CD4-positive, alpha-beta T cell treated with Interleukin-15 for 1 hour (primary cell): Measurements from ENCODE around the gene EFCAB7.
"Not testable (repeated sequence)": the region's sequence is repeated elsewhere in the genome, so short reads cannot be mapped to it uniquely, and the experiment has no call there.

Source experiments
- DNase-seq: peaks from one replicate; pipeline ENCODE4 v3.0.0-alpha.2; 2020

The EFCAB7 gene

DNA sequence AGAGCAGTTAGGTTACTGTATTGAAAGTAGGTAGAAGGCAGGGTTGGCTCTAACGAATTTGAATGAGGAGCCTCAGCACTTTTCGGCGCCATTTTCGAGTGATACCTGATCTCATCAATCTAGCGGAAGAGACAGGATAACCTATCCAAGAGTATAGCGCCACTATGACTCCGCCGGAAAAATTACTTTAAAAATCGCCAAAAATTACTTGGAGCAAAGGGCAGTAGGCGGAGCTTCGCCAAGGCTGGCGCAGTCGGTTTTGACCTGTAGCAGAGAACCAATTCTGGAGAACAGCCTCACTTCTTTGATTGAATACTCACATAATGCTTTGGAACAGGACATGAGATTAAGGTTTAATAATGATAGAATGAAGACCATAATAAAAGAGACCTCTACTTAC is 25.6 kb downstream of the EFCAB7 start:
- no peak for DNase-seq

DNA sequence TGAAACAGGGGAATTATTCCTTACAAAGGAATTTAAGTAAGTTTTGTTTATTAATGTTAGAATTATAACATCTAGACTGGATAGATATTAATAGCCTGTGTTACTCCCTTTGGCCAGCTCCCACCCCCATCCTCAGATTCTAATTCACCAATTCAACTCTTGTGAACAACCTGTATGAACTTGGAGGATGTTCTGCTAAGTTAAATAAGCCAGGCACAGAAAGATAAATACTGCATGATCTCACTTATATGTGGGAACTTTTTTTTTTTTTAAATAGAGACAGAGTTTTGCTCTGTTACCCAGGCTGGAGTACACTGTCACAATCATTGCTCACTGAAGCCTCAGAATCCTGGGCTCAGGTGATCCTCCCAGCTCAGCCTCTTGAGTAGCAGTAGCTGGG is 32.2 kb downstream of the EFCAB7 start:
- no peak for DNase-seq

DNA sequence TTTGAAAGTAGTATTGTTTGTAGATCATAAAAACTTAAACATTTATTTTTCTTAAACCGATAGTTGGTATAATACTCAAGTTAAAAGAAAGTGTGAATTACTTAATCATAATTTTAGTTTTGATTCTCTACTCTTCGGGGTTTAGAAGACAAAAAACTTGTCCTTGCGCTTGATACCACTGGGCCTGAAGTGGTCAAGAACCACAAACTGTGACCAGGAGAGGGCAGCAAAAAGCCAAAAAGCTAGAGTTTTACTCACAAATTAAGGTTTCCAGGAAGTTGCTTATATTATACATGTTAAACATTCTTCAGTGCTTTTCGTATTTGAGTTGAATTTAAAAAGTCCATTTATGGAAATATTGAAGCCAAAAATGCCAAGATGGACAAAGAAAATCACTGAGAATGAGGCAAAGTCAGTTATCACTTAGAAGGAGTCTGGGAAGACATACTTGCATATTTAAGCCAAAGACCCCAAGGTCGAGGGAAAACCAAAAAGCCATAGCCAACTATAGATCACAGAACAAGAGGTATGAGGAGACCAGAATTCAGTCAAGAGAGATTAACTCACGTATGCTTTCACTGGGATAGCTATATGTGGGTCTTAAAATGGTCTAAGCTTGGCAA is 34.2 kb downstream of the EFCAB7 start:
- DNase-seq: no peak

DNA sequence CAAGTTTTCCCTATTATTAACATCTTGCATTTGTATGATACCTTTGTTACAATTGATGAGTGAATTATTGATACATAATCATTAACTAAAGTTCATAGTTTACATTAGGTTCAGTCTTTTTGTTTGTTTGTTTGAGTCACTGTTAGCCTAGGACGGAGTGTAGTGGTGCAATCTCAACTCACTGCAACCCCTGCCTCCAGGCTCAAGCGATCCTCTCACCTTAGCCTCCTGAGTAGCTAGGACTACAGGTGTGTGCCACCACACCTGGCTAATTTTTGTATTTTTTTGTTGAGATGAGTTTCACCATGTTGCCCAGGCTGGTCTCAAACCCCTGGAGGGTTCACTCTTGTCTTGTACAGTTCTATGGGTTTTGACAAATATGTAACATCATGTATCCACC is 36.0 kb downstream of the EFCAB7 start:
- no peak for DNase-seq

DNA sequence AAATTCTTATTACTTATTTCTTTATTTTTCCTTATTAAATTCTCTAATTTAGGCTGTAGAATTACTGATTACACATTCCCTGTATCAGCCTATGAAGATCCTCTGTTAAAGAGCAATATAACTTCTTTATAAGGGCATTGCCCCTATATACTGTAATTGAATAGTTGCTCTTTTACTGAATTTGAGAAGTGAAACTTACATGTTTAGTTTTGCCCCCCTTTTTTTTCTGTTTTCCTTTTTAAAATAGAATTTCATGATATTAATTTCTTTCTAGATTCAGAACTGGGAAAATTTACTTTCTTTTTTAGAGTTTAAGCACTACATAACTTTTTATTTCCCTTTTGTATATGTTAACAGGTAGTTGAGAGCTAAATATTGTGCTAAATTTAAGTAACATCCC is 40.4 kb downstream of the EFCAB7 start:
- DNase-seq: no peak

DNA sequence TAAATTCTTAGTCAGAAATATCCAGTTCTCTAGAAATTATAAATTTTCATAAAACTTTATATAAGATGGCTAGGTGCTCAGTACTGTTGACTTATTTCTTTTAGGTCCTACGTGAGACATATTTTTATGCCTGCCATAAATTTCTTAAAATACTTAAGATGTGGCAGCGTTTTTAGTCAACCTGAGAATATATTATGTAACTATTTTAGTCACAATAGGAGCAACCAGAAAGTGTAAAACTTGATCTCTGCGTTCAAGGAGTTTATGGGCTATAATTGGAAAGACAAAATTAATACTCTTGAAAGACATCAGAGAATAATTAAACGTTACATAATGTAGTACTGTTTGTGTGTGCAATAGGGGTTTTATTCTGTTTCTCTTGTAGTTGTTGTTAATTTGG is 45.7 kb downstream of the EFCAB7 start:
- no peak for DNase-seq

DNA sequence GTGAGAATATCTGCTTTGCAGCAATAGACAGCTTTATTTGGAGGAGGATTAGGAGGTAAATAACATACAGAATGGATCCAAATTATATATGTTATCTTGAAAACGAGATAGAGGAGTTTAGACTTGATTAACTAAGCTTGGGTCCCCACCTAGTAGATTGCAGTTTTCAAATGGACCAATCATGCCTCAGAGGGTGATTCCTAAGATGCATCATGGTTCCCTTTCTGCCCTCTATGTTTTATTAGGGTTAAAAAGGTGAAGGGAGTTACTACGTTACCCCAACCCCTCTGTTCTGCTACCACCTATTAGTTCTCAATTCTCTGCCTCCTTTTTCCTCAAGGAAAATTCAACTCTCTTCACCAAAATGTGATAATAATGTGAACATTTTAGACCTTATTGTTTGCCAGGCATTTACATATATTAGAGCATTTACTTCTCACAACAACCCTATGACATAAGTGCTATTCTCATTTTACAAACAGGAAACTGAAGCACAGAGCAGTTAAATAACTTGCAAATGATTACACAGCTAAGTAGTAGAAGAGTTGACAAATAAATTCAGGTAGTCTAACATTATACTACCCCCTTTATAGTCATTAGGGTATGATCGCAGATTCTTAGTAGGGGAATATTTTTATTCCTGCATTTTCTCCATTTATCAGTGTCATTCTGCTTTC is 46.5 kb downstream of the EFCAB7 start:
- no peak for DNase-seq

DNA sequence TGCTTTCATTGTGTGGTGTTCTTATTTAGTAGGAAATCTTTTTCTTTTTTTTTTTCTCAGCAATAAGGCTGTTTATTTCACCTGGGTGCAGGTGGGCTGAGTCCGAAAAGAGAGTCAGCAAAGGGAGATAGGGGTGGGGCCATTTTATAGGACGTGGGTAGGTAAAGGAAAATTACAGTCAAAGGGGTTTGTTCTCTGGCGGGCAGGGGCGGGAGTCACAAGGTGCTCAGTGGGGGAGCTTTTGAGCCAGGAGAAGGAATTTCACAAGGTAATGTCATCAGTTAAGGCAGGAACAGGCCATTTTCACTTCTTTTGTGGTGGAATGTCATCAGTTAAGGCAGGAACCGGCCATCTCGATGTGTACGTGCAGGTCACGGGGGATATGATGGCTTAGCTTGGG is 49.4 kb downstream of the EFCAB7 start:
- not testable (repeated sequence) for DNase-seq

DNA sequence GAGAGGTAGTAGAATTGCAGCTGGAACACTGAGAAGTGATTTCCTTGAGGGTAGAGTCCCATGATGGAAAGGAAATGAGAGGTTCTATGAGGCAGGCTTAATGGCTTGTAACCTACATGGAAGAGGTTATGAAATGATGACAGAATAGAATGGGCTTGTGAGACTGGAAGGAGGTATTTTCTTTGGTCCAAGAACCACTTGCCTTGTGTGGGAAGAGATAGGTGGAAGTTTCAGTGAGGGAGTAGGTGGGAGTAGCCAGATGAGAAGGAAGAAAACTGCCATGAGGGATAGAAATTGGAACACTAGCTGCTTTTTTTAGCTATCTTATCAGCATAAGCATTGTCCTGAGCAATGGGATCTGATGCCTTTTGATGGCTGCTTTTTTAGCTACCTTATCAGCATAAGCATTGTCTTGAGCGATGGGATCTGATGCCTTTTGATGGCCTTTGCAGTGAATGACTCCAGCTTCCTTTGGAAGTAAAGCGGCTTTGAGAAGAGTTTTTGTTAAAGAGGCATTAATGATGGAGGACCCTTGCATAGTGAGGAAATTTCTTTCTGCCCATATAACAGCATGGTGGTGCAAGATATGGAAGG is 51.0 kb downstream of the EFCAB7 start:
- not testable (repeated sequence) for DNase-seq

DNA sequence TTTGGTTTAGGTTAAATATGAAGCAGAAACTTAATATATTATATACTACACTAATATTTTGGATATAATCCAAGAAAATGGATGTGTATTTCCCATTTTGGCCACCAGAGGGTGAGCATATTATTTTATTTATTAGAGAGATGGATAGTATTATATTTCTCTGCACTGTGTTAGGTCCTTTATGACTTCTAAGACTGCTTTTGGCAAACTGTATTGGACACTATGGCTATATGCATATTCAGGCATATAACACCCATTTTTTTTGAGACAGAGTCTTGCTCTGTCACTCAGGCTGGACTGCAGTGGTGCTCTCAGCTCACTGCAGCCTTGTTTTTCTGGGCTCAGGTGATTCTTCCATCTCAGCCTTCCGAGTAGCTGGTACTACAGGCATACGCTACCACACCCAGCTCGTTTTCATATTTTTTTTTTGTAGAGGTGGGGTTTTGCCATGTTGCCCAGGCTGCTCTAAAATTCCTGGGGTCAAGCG is 52.1 kb downstream of the EFCAB7 start:
- DNase-seq: no peak

DNA sequence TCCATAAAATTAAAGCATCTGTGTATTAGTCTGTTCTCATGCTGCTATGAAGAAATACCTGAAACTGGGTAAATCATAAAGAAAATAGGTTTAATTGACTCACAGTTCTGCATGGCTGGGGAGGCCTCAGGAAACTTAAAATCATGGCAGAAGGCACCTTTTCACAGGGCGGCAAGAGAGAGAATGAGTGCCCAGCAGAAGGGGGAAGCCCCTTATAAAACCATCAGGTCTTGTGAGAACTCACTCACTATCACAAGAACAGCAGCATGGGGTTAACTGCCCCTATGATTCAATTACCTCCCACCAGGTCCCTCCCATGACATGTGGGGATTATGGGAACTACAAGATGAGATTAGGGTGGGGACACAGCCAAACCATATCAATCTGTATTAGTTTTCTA is 63.0 kb downstream of the EFCAB7 start:
- not testable (repeated sequence) for DNase-seq

DNA sequence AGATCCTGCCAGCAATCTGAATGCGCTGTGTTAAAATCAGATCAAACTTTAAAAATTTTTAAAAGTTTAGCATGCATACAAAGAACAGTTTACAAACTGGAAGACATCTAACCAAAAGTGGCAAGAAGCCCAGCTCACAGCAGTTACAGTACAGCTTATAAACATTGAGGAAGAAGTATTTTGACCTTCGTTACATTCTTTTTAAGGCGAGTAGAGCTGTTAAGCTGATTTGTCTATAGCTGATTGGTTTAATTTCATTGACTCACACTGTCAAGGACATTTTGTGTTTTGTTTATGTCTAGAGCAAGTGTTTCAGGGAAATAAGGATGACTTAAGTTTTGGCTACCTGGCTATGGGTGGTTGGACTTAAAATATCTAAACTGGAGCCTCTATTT is 66.8 kb downstream of the EFCAB7 start:
- no peak for DNase-seq

DNA sequence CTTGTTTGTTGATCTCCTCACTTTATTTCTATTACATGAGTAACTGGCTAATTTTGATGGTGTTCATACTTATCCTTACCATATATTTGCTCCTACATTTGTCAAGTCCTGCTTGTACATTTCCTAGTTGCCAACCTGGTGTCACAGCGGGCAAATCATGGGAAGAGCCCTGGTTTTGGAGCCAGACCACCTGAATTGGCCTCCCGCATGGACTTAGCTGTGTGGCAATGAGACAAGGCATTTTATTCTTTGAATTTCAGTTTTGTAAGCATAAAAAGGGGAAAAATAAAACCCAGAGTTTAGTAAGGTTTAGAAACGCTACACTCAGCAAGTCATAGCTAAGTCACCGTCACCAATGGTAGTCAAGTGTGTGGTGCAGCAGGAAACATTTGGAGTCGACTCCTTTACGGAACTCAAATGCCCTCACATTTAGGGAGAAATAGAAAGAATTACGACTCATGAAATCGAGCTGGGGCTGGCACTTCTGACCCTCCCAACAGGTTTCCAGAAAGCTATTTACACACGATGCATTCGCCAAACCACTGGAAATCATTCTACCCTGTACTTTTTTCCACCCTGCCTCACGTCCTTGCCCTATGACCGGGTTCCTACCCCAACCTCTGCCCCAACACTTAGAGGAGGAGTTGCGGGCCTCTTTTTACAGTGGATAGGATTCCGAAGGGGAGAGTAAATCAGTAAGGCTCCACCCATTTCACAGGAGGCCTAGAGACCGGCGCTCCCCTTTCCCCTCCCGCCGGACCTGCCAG is 69.4 kb downstream of the EFCAB7 start:
- no peak for DNase-seq

DNA sequence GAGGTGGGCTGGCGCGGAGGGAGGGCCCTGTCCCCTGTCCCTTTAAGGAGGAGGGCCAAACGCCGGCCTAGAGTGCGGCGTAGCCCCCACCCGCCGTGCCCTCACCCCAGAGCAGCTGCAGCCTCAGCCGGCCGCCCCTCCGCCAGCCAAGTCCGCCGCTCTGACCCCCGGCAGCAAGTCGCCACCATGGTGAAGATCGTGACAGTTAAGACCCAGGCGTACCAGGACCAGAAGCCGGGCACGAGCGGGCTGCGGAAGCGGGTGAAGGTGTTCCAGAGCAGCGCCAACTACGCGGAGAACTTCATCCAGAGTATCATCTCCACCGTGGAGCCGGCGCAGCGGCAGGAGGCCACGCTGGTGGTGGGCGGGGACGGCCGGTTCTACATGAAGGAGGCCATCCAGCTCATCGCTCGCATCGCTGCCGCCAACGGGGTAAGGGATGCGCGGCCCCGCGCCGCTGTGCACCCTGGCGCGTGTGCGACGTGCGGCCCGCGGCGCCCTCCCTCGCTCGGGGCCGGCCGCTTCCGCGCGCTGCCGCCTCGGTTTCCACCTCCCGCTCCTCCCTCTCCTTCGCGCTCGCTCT is 70.1 kb downstream of the EFCAB7 start, which contains the start of gene PGM1:
TSS of gene PGM1 (plus strand) at position 109 of the 583 bp plus-strand sequence. CDS start at position 187, 78 bp downstream.
- peak; percentile 72 for DNase-seq

DNA sequence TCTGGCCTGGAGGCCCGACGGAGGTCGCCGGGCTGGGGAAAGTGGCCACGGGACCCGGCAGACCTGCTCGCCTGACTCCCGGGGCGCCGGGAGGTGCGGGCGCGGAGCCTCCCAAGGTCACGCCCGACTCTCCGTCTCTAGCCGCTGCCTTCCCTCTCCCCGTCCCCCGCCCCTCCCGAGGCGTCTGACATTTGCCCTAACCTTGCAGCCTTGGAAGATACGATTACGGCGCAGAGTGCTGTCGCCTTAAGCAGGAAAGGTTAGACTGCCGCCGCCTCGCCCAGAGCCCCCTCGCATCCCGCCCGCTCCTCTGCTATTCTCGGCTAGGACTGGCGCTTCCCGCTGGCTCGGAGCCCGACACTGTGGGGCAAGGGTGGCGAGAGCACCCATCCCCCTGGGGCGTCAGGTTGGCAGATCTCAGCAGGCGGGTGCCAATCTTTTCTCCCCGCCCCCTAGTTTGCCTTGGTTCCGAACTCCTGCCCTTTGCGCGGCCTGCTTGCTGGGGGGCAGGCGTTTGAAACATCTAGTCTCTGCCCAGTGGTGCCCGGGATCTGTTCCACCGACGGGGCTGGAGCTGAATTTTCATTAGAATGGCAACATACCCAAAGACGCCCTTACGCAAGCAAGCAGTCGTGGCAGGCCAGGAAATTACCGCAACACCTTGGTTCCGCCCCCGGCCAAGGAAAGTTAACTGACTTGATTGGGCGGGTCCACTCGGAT is 70.7 kb downstream of the EFCAB7 start:
- peak; percentile 79 for DNase-seq

DNA sequence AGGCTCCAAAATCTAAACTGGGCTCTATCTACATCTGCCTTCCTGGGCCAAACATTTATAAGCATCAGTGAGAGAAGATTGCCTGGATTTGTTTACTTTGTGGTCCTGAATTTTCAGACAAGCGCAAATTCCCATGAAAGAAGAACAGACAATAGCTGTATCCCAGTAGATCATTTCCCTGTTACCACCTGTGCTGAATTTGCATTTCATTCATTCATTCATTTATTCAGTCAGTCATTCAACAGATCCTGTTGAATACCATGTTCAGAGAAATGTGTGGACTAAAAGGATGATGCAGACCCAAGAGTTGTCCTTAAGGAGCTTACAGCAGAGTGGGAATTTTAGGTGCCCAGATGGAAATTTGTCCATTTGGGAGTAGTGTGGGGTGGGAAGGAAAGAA is 72.1 kb downstream of the EFCAB7 start:
- DNase-seq: no peak

DNA sequence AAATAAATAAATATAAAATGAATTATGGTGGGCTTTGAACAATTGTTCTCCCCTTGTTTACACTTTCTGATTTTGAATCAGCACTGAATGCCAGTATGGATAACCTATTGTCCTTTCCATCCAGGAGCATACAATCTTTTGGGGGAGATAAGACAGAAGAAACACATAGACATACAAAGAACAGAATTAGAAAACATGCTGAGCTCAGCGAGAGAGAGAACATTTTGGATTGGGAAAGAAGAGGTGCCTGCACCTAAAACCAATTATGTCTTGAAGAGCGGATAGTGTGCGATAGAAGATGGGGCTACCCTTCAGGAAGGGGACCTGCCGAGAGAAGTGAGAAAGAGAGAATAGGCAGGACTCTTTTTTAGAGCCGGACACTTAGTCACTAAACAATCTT is 76.5 kb downstream of the EFCAB7 start:
- DNase-seq: no peak

DNA sequence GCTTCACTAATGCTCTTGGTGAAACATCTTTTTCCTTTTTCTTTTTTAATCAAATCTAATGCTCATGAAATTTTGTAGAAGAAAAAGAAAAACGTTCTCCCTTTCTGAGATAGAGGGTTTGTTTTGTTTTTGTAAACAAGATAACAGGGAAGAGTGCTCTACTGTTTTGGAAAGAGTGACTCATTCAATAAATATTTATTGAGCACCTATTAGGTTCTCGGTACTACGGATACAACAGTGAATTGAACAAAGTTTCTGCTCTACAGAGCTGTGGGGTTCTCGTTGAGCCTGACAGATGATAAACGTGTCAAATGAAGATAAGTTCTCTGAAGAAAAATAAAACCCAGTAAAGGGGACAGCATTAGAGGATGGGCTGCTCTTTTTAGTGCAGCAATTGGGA is 76.9 kb downstream of the EFCAB7 start:
- DNase-seq: no peak

DNA sequence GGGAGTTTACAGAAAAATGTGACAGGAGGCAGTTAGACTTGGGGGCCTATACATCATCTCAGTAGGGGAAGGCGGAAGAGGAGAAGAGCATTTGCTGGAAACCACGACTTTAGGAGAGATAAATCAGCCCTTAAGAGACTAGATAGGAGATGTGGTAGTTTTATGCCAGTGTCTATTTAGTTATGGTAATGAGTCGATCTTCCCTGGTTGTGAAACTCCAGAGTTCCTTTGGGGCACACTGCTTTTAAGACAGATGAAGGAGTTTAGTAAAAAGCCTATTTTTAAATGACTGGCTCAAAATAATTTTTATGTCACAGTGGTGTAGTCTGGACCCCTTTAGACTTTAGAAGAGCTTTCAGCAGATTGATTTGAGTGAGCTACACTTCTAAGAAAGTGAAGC is 77.7 kb downstream of the EFCAB7 start:
- no peak for DNase-seq

DNA sequence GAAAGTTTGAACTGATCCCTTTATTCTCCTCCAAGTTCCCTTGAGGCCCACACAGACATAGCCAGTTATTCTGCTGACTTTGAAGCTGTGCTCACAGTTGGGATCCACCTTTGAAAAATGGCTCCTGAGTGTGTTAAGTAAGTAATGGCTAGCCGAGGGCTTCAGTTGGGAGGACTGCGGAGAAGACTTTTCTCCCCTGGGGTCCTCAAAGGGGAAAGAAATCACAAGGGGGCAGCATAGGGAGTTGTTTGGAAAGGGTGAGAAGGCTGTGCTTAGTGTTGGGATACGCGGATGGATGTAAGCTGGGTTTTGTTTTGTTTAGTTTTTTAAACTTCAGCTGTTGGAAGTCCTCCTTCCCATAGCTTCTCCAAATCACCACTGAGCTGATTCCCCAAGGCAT is 78.1 kb downstream of the EFCAB7 start:
- DNase-seq: no peak

DNA sequence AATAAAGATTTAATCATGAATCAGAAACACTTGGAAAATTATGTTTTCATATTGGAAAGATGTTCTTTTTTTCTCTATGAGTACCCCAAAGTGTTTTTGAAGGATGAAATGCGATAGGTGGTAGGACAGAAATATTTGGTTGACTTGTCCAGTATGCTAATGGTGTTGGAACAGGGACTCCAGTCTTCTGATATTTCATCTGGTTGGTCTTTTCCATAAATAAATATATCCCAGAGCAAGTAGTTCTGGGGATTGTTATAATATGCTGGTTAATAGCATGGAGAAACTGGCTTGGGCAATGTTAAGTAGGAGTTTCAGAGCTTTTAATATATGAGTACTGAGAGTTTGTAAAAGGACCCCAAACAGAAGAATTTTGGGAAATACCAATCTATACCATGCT is 78.6 kb downstream of the EFCAB7 start:
- DNase-seq: no peak

DNA sequence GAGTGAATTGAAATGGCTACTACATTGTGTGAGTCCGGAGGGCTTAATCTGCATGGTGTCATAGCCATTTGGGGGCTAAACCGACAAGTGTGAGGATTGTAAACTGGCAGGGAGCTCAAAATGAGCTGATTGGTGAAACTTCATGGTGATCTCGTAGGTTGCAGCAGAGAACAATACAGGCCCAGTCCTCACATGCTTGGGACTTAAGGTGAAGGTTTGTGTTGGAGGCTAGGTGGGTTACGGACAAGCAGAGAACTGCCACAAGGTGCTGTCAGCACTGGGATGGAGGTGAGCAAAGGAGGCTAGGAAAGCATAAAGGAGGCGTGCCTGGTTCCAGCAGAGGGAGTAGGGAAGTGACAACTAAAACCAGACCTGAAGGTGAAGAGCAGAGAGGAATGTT is 79.3 kb downstream of the EFCAB7 start:
- no peak for DNase-seq

DNA sequence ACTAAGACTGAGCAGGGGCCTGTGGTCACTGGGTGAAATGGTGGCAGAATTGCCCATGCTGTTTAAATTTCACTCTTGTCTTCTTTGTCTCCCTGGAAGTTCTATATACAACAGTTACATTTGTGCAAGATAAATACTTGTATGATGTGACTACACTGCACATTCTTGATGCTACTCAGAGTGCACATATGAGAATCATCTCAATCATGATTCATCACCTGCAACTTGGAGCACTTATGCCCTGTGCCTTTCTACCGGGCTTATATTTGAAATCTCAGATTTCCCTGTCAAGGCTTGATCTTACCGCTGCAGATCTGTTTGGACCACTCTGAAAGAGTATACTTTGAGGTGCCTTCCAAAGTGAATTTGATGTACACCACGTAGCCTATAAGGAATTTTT is 80.5 kb downstream of the EFCAB7 start:
- DNase-seq: no peak
